Stimulated activated CD8-positive, alpha-beta memory T cell treated with anti-CD3 and anti-CD28 coated beads, Interleukin-7, amount 100 ng/mL, for 1 hour (primary cell): Measurements from ENCODE around the gene PRDM16.

Source experiments
- DNase-seq, 2 donors: peaks; one replicate each; pipeline ENCODE4 v3.0.0-alpha.2; 2020; ENCODE audit warnings: low read depth in 2 of 2

PRDM16 gene

DNA sequence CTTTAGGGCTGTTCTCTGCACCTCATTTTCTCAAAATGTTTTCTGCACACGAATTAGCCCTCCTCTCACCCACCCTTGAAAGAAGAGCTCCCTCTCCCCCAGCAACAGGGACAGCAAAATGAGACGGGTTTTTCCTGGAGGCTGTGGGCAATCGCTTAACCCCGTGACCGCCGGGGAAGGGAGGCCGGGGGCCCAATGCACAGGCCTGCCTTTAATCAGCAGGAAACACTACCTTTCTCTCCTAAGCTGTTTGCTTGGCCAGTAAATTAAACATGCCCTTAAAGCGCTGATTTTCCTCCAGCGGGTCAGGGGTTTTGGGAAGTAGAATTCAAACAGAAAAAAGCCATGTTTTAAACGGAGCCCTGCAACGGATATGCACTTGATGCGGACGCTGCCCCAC is 114.4 kb downstream of the PRDM16 start:
- no peak for DNase-seq

DNA sequence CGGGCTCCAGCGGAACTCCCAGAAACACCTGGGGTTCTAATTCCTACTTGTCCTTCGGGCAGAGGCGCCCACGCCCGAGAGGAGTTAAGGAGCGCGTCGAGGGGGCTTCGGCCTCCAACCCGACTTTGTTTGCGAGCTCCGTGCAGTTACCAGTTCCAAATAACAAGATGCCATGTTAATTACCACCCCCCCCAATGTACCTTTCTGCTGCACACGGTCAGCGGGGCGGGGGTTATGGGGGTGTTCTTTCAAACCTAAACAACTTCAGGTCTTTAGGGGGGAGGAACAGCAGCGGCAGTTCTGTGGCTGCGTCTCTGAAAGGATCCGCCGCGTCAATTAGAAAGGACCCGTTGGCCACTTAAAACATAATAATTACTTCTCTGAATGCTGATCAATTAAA is 114.8 kb downstream of the PRDM16 start:
- DNase-seq, result no peak

DNA sequence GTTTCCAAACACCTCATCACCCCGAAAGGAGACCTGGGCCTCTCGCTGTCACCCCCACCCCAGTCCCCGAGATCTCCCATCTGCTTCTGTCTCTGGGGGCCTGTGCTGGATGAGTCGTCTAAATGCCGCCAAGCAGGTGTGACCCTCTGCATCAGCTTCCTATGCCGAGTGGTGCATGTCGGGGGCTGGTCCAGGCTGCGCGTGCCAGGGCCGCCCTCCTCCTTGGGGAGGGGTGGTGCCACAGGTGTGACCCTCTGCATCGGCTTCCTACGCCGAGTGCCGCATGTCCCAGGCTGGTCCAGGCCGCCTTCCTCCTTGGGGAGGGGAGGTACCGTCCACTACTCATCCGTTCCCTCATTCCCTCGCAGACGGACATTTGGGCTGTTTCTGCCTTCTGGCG is 115.7 kb downstream of the PRDM16 start:
- DNase-seq, result no peak

- DNase-seq, result no peak
Measured at GRCh38 chr1:3185896-3186525, 117.0 kb downstream of the PRDM16 start.

- DNase-seq, result no peak
Measured at GRCh38 chr1:3186526-3186921, 117.5 kb downstream of the PRDM16 start.

GRCh38 chr1:3187415-3188149 is 118.6 kb downstream of the PRDM16 start:
- DNase-seq, result no peak

- DNase-seq, result no peak
Measured at GRCh38 chr1:3188150-3188971, 119.4 kb downstream of the PRDM16 start.

GRCh38 chr1:3190256-3191041 is 121.4 kb downstream of the PRDM16 start:
- DNase-seq, result no peak

DNA sequence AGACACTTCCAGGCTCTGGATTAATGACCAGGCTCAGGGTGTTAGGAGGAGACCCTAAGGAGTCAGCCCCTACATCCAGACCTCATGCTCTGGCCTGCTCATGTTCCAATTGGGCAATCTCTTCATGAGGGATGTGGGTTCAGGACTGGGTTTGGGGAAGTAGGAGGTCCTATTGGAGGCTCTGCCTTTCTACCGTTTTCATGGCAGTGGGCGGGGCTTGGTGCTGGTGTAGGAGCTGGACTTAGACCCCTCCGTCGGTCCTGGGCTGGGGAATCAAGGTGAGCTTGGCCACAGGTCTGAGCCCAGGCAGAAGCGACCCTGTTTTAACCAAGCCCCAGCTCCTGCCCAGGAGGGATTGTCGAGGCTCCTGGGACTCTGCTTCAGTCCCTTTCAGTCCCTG is 123.4 kb downstream of the PRDM16 start:
- no peak for DNase-seq

DNA sequence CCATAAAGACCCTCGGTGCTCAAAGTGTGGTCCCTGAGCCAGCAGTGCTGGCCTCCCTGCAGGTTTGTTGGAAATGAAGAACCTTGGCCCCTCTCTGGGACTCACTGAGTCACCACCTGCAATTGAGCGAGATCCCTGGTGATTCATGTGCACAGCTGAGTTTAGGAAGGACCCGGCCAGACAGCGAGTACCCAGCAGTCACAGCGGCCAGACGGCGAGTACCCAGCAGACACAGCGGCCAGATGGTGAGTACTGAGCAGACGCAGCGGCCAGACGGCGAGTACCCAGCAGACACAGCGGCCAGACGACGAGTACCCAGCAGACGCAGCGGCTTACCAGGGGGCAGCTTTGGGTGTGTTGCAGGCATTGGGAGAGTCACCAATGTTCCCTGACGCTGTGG is 123.8 kb downstream of the PRDM16 start:
- no peak for DNase-seq

- no peak for DNase-seq
Measured at GRCh38 chr1:3193811-3194210, 124.8 kb downstream of the PRDM16 start.

DNA sequence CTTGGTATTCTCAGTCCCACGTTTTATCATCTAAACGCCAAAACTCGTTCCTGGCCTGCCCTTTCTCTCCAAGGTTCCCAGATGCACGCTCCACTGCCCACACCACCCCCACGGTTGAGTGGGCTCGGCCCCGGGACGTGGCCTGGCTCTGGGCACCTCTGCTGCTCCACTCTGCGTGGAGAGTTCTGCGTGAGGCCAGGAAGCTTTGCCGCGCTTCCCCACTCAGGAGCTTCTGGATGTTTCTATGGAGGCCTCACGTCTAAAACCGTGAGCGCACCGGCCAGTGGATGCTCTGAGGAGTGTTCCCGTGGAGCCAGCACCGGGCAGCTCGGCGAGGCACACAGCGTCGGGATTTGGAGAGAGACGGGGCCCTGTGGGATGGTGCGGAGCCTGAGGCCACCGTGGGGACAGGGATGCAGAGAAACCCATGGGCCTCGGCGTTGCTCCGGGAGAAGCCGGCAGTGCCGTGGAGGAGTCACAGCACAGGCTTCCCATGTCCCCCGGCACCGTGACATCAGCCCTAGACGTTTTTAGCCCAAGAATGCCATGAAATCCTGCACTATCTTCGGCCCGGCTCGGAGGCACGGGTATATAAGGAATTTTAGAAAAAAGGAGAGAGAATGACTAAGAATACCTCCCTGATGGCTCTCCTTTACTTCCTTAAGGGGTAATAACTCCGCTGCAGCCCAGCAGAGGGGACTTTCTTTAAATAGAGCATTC is 125.9 kb downstream of the PRDM16 start:
- DNase-seq, result no peak

DNA sequence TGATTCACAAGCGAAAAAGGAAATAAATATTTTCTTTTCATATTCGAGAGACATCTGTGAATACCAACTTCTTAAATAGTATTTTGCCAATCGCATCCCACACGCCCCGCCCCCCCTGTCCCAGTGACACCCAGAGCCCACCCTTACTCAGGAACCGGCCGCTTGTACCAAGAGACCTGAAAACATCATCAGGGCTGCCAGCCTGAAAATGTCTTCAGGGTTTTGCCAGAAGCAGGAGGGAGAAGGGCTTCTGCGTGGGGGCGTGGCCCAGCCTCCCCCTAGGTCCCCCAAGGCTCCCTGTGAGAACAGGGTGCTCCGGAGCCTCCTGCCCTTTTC is 126.4 kb downstream of the PRDM16 start:
- no peak for DNase-seq

DNA sequence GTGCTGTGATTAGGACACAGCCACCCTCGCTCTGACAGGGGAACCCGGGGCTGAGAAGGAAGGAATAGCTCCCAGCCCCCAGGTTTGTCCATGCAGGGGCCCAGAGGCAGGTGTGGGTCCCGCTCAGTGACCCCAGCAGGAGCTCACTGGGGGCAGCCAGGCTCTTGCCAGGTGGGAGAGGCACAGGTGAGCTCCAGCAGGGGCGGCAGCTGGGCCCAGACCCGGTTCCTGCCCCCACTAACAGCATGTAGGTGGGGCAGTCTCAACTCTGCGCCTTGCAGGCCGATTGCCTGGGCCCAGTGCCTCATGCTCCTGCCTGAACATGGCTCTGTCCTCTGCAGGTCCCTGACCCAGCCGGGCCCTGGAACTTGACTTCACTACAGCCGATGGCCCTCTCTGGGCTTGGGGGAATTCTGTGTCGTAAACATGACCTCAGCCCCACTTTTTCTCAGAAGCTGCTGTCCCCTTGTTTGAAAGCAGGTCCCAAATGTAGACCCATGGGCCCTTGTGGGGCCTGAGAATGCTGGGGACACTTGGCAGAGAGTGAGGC is 127.0 kb downstream of the PRDM16 start:
- DNase-seq, result no peak

DNA sequence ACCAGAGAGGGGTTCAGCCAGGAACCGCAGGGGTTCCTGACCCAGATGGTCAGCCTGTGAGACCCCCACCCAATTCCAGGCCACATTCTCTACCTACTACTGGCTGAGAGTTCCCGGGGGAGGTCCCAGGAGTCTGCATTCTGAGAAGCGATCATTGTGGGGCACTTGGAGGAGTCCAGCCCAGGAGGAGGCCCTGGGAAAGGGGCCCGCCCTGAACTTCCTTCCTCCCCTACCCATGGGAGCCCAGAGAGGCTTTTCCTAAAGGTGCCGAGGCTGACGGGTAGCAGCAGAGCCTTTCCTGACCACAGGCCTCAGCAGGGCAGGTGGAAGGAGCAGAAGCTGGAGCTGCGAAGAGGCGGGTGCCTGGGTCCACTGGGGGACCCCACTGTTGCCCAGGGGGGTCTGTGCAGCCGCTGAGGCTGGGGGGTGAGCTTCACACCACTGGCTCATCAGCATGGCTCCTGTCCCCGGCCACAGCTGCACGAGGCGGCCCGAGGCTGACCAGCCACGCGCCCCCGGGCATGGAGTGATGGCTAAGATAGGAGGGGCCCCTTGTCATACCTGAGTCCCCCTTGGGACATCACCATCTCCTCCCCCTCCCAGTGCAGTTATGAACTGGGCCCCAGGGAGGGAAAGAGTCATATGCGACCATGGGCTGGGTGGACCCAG is 127.7 kb downstream of the PRDM16 start:
- no peak for DNase-seq

- DNase-seq, result no peak
Measured at GRCh38 chr1:3197781-3198316, 128.8 kb downstream of the PRDM16 start.

DNA sequence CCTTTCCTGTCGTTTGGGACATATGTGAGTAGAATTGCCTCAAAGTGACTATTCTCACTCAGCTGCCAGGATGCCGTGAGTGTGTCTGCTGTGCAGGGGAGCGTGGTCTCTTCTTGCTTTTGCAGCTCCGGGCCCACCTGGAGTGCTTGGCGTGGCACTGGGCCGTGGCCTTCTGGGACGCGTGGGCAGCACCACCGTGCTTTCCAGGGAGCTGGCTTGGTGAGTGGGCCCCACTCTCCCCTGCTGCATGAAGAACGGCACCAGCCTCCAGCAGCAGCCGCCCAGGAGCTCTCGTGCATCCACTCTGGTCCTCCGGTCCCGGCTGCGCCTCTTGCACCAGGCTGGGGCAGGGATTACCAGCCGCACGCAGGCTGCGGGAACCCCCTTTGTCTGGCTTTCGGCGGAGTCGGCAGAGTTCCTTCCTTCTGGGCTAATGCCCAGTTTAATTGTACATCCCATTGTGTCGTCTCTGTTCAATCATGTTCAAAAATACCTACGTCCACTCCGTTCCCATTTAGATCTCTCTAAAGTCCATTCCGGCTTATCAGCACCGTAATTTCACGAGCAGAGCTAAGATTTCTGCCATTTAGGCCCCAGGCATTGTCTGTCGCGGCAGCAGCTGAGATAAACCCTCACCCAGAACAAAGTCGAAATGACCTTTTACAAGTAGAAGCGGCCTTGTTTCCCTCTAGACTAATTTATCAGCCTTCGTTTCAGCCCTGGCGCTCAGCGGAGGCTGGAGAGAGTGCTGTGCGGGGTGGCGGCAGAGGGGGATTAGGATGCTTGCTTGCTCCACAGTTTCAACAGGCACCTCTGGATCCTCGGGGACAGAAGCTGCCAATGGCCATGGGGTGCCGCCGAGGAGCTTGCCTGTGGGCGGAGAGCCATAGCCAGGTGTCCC is 129.6 kb downstream of the PRDM16 start:
- DNase-seq, result no peak

- no peak for DNase-seq
Measured at GRCh38 chr1:3204725-3205124, 135.7 kb downstream of the PRDM16 start.

GRCh38 chr1:3205815-3206214 is 136.8 kb downstream of the PRDM16 start:
- DNase-seq, result no peak
